ENCODE data around the gene HNRNPF.

The HNRNPF gene

GRCh38 chr10:43369921-43370320 lies 39.1 kb downstream of the HNRNPF start:
- H3K9me3 ChIP-seq (ENCODE audit: control insufficient read depth, insufficient read depth, low read length), result no peaks in the 10 kb centered on the region
- H3K9ac ChIP-seq (ENCODE audit: low read depth, low read length), result no peak overlapping the region
- H3K36me3 ChIP-seq (ENCODE audit: insufficient read depth, low read length), result no peaks in the 10 kb centered on the region
- H3K4me1 ChIP-seq (ENCODE audit: insufficient read depth, low read length), result no peaks in the 10 kb centered on the region; the same call in none of the 2 replicates

GRCh38 chr10:43365001-43365400 lies 44.0 kb downstream of the HNRNPF start:
- H3K36me3 ChIP-seq (ENCODE audit: insufficient read depth, low read length), result no peaks in the 10 kb centered on the region
- no peak overlapping the region for H3K9ac ChIP-seq (ENCODE audit: low read depth, low read length)
- H3K9me3 ChIP-seq (ENCODE audit: control insufficient read depth, insufficient read depth, low read length), result no peaks in the 10 kb centered on the region
- H3K4me1 ChIP-seq (ENCODE audit: insufficient read depth, low read length), result 0 out of 2 replicates have a peak, but pooled peaks cover 4% of the 10 kb centered on the region

- peak overlapping the region; percentile 96 for H3K9ac ChIP-seq (ENCODE audit: low read depth, low read length)
- no peaks in the 10 kb centered on the region for H3K36me3 ChIP-seq (ENCODE audit: insufficient read depth, low read length)
- 0 out of 2 replicates have a peak, but pooled peaks cover 4% of the 10 kb centered on the region for H3K4me1 ChIP-seq (ENCODE audit: insufficient read depth, low read length)
- no peaks in the 10 kb centered on the region for H3K9me3 ChIP-seq (ENCODE audit: control insufficient read depth, insufficient read depth, low read length)
Measured at GRCh38 chr10:43362191-43362839, 46.7 kb downstream of the HNRNPF start.

GRCh38 chr10:43361547-43362190 lies 47.3 kb downstream of the HNRNPF start:
- peak overlapping the region; percentile 96; the same call in 1 of the 2 replicates for H3K9ac ChIP-seq (ENCODE audit: low read depth, low read length)
- no peaks in the 10 kb centered on the region for H3K36me3 ChIP-seq (ENCODE audit: insufficient read depth, low read length)
- 0 out of 2 replicates have a peak, but pooled peaks cover 4% of the 10 kb centered on the region for H3K4me1 ChIP-seq (ENCODE audit: insufficient read depth, low read length)
- no peaks in the 10 kb centered on the region for H3K9me3 ChIP-seq (ENCODE audit: control insufficient read depth, insufficient read depth, low read length)

GRCh38 chr10:43360086-43360485 lies 48.9 kb downstream of the HNRNPF start:
- Histone ChIP-seq H3K36me3 (ENCODE audit: insufficient read depth, low read length) (no peaks in the 10 kb centered on the region), H3K4me1 (ENCODE audit: insufficient read depth, low read length) (peaks cover 12% of the 10 kb centered on the region; the same call in 1 of the 2 replicates), H3K9me3 (ENCODE audit: control insufficient read depth, insufficient read depth, low read length) (no peaks in the 10 kb centered on the region), H3K9ac (ENCODE audit: low read depth, low read length) (no peak overlapping the region)

- peaks cover 18% of the 10 kb centered on the region for H3K4me1 ChIP-seq (ENCODE audit: insufficient read depth, low read length)
- no peaks in the 10 kb centered on the region for H3K36me3 ChIP-seq (ENCODE audit: insufficient read depth, low read length)
- no peak overlapping the region for H3K9ac ChIP-seq (ENCODE audit: low read depth, low read length)
- no peaks in the 10 kb centered on the region for H3K9me3 ChIP-seq (ENCODE audit: control insufficient read depth, insufficient read depth, low read length)
Measured at GRCh38 chr10:43355749-43356371, 53.1 kb downstream of the HNRNPF start.

- peaks cover 18% of the 10 kb centered on the region for H3K4me1 ChIP-seq (ENCODE audit: insufficient read depth, low read length)
- no peak overlapping the region for H3K9ac ChIP-seq (ENCODE audit: low read depth, low read length)
- H3K36me3 ChIP-seq (ENCODE audit: insufficient read depth, low read length), result no peaks in the 10 kb centered on the region
- no peaks in the 10 kb centered on the region for H3K9me3 ChIP-seq (ENCODE audit: control insufficient read depth, insufficient read depth, low read length)
Measured at GRCh38 chr10:43354879-43355380, 54.1 kb downstream of the HNRNPF start.

- no peaks in the 10 kb centered on the region for H3K36me3 ChIP-seq (ENCODE audit: insufficient read depth, low read length)
- H3K9me3 ChIP-seq (ENCODE audit: control insufficient read depth, insufficient read depth, low read length), result no peaks in the 10 kb centered on the region
- peaks cover 18% of the 10 kb centered on the region for H3K4me1 ChIP-seq (ENCODE audit: insufficient read depth, low read length)
- no peak overlapping the region for H3K9ac ChIP-seq (ENCODE audit: low read depth, low read length)
Measured at GRCh38 chr10:43354330-43354635, 54.7 kb downstream of the HNRNPF start.

GRCh38 chr10:43353495-43354329 lies 55.3 kb downstream of the HNRNPF start:
- H3K36me3 ChIP-seq (ENCODE audit: insufficient read depth, low read length), result no peaks in the 10 kb centered on the region
- H3K4me1 ChIP-seq (ENCODE audit: insufficient read depth, low read length), result peaks cover 18% of the 10 kb centered on the region
- H3K9me3 ChIP-seq (ENCODE audit: control insufficient read depth, insufficient read depth, low read length), result no peaks in the 10 kb centered on the region
- H3K9ac ChIP-seq (ENCODE audit: low read depth, low read length), result no peak overlapping the region

- no peak overlapping the region for H3K9ac ChIP-seq (ENCODE audit: low read depth, low read length)
- H3K9me3 ChIP-seq (ENCODE audit: control insufficient read depth, insufficient read depth, low read length), result no peaks in the 10 kb centered on the region
- H3K36me3 ChIP-seq (ENCODE audit: insufficient read depth, low read length), result no peaks in the 10 kb centered on the region
- peaks cover 21% of the 10 kb centered on the region for H3K4me1 ChIP-seq (ENCODE audit: insufficient read depth, low read length)
Measured at GRCh38 chr10:43352951-43353350, 56.0 kb downstream of the HNRNPF start.

- H3K4me1 ChIP-seq (ENCODE audit: insufficient read depth, low read length), result peaks cover 23% of the 10 kb centered on the region
- H3K9me3 ChIP-seq (ENCODE audit: control insufficient read depth, insufficient read depth, low read length), result no peaks in the 10 kb centered on the region
- H3K36me3 ChIP-seq (ENCODE audit: insufficient read depth, low read length), result no peaks in the 10 kb centered on the region
- H3K9ac ChIP-seq (ENCODE audit: low read depth, low read length), result no peak overlapping the region
Measured at GRCh38 chr10:43351301-43351700, 57.7 kb downstream of the HNRNPF start.

GRCh38 chr10:43350686-43351085 lies 58.3 kb downstream of the HNRNPF start:
- Histone ChIP-seq H3K4me1 (ENCODE audit: insufficient read depth, low read length) (peaks cover 18% of the 10 kb centered on the region), H3K9ac (ENCODE audit: low read depth, low read length) (no peak overlapping the region), H3K36me3 (ENCODE audit: insufficient read depth, low read length) (no peaks in the 10 kb centered on the region), H3K9me3 (ENCODE audit: control insufficient read depth, insufficient read depth, low read length) (no peaks in the 10 kb centered on the region)

GRCh38 chr10:43350156-43350555 lies 58.8 kb downstream of the HNRNPF start:
- Histone ChIP-seq H3K4me1 (ENCODE audit: insufficient read depth, low read length) (peaks cover 16% of the 10 kb centered on the region), H3K36me3 (ENCODE audit: insufficient read depth, low read length) (no peaks in the 10 kb centered on the region), H3K9me3 (ENCODE audit: control insufficient read depth, insufficient read depth, low read length) (no peaks in the 10 kb centered on the region), H3K9ac (ENCODE audit: low read depth, low read length) (no peak overlapping the region)
